GM19099 (cell line): ENCODE measurements around the gene SHISAL1.

Experiments used
- POLR2A ChIP-seq: IDR thresholded peaks from 3 replicates; pipeline ENCODE4 v1.6.1; 2011; ENCODE audit warnings: low read depth; ENCODE audit not compliant: insufficient read length; ENCODE audit errors: extremely low read depth

The SHISAL1 gene

DNA sequence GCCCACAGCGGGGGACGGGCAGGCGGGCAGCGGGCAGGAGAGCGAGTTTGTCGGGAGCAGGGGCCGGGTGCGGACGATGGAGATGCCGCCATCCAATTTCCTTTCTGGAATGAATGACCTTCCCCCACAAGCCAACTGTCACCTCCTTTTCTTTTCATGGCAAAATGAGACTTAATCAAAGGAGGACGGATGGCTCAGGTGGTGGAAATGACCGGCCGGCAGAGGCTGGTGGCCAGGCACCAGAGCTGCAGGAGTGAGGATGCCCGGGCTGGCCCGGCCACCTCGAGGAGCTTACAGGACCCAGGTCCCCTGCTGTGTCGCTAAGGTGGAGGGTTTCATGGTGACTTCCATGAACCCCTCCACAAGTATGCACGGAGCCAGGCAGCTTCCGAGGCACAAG is 11.7 kb downstream of the SHISAL1 start:
- TF ChIP-seq POLR2A: no peak

DNA sequence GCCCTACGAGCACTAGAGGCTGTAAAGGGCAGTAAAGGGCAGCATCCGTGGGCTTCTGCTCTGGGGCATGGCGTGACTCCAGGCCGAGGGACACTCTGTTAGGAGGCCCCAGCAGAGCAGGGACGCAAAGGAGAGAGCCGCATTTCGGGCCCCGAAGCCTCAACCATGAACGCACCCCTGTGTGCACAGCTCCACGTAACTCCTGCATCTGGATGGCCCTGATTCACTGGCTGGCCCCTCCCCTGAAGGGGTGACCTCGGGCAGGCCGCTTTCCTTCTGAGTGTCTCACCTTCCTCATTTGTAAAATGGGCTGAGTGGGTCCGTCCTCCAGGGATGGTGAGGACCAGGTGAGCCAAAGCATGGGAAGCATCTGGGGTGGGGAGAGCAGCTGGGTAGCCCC is 13.6 kb downstream of the SHISAL1 start:
- no peak for TF ChIP-seq POLR2A

DNA sequence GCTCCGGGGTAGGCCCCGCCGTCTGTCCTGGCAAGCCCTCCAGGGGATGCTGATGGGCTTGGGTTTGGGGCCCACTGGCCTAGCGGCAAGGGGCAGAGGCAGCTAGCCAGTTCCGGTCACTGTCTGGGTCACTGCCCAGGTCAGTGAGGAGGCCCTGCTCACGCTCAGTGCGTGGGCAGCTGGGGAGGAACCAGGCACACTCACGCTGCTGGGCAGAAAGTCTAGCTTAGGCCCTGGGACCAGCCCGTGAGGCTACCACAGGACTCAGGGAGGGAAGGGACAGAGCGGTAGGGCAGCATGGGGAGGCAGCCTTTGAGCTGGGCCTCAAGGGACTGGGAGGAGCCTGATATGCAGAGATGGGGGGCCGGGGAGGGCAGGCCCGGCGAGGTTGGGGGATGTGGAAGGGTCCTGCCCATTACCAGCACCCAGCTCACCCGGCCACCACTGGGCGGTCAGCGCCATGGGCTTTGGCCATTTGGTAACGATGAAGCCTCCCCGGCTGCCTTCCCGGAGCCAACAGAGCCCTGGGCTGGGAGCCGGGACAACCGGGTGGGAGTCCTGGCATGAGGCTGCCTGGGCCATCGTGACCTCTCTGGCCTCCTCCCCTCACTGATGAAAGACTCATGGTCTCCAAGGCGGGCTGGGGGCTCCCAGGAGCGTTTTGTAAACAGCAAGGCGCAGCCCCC is 14.2 kb downstream of the SHISAL1 start:
- TF ChIP-seq POLR2A: no peak

DNA sequence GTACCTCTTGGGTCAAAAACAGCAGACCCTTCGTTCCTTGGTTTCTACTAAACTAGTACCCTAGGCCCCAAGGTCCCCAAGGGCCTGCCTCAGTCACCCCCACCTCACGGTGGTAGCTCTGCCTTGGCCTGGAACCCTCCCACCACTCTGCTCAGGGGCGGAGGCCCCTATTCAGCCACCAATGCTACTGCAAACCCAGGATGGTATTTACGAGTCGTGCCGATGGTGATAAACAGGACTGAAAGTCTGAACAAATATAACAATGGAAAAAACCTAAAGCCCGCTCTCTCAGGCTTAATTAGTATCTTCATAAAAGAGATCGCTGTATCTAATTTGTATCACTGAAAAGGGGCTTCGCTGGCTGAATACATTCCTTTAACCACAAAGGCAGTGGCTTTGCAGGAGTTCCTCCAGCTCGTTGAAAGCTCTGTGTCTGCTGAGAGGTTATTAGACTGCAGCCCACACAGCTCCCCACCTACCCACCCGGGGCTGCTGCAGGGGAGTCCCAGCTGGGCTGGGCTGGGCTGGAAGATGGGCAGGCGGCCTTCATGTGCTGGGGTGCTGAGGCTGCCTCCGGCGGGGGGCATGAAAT is 15.2 kb downstream of the SHISAL1 start:
- TF ChIP-seq POLR2A: no peak

DNA sequence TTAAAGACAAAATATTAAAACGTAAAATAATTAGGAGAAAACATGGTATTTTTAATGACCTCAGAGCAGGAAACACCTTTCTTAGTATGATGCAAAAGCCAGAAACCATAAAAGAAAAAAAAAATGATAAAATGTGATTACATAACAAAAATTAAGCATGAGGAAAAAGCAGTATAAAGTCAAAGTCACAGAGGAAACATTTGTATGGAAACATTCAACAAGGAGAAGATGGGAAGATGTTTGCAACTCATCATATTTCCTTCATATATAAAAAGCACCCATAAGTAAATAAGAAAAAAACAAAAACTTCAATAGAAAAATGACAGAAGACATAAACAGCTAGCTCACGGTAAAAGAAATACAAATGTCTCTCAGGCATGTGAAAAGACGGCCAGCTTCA is 17.3 kb downstream of the SHISAL1 start:
- no peak for TF ChIP-seq POLR2A

DNA sequence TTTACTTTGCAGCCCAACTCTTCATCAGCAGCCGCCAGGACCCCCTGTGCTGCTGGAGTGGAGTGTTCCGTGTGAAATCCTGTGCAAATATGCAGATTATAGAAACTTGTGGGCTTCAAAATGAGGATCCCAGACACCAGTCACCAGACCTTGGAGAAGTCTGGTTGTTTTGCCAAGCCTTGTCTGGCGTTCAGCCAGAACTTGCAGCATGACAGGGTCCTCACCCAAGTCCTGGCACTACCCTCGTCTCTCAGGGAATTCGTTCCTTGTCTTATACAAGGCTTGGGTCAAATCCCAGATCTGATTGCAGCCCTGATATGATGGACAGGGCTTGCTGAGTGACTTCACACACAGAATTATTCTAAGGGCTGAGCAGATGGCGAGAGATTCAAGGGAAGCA is 18.9 kb downstream of the SHISAL1 start:
- TF ChIP-seq POLR2A: no peak

DNA sequence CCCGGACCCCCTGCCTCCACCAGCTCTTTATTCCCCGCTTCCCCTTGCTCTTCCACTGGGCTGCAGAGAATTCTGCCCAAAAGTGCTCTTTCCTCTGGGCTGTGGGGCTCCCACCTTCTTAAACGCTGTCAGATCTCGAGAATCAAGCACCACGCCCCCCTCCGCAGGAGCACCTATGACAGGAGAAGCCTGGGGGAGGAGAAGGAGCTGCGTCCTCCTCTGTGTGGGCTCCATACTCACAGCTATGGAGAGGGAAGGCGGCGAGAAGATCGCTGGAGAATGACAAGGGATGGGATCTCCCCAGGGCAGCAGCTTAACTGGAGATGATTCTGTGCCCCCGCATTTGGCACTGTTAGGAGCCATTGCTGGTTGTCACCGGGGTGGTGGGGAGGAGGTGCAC is 19.7 kb downstream of the SHISAL1 start:
- TF ChIP-seq POLR2A: no peak

DNA sequence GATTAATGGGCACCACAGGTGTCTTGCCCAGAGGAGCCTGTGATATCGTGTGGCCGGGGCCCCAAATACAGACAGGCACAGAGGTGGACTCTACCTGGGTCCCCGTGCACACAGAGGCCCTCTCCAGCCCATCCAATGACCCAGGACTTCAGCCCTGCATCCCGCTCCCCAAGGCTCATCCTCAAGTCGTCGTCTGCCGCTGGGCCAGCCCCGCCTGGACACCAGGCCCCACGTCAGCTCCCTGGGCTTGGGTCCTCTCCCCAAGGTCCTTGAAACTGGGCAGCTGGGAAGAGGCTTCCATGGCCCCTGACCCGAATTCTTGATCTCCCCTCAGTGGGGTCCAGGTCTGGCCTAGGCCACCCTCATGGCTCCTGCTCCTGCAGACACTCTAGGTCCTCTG is 20.2 kb downstream of the SHISAL1 start:
- TF ChIP-seq POLR2A: no peak

DNA sequence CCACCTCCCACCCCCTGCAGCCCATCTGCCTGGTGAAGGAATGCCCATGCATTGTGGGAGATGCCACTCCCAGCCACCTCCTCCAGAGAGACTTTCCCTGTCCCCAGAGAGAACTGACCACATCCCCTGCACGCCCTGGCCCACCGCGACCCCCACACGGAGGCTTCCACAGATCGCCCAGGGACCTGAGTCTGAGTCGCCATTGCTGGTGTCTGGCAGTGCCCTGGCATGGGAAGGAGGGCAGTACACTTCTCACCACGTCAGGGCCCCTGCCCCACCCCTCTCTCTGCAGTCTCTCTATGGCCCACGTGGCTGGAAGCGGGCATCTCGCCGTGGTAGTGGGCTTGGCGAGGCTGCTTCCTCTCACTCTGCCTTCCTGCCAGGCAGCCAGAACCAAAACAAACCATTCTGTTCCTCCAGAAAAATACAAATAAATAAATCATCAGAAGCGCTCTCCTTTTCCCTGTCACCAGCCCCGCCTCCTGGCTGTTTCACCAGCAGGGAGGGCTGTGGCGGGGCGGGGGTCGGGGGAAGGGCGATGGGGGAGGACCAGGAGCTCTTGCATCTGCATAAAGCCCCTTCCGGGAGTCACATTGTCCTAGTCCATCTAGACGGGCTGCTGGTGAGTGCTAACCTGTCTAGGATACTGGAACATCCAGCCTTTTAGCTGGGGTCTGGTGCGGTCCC is 20.9 kb downstream of the SHISAL1 start:
- no peak for TF ChIP-seq POLR2A

DNA sequence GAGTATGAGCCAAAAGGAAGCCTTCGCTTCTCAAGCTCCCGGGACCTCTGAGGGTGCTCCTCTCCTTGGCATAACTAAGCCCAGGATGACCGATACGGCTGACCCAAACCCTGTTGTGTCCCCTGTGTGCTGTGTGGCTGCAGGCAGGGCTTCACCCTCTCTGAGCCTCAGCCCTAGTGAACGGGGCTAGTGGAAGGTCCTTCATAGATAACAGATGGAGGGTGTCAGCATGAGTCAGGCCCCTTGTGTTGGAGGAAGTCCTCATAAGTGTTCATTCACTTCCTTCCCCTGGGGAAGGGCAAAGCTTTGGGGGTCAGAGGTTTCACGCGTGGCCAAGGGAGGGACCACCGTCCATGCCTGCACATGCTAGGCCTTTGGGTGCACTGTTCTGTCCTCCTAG is 21.5 kb downstream of the SHISAL1 start:
- no peak for TF ChIP-seq POLR2A

DNA sequence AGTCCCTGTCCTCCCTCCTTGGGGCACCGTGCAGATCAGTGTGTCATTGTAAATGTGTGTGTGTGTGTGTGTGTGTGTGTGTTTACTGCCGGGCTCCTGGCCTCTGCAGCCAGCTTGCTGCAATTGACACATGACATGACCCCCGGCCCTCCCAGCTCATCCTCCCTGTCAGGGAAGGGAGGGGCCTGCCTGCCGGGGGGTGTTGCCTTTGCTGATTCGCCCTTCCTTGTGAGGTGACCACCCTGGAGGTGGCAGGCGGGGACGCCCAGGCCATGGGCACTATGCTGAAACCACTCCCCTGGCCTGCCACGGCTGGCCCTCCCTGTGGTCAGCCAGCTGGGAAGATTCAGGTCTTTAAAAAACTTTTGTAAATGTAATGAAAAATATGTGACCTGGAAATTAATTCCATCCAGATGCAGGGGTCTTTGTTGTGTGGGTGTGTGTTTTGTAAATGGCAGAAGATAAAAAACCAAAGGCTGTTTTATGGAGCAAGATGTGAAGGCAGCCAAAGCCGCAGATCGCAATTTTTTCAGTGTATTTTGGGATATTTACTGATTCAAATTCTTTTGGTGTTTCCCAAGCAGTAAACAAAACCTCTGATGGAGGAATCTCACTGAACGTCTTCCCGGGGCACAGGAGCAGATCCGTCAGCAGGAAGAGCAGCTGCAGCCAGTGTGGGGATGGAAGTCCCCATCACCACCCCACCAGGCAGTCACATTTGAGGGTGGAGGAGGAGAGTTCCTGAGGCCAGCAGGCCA is 23.2 kb downstream of the SHISAL1 start:
- TF ChIP-seq POLR2A: no peak

DNA sequence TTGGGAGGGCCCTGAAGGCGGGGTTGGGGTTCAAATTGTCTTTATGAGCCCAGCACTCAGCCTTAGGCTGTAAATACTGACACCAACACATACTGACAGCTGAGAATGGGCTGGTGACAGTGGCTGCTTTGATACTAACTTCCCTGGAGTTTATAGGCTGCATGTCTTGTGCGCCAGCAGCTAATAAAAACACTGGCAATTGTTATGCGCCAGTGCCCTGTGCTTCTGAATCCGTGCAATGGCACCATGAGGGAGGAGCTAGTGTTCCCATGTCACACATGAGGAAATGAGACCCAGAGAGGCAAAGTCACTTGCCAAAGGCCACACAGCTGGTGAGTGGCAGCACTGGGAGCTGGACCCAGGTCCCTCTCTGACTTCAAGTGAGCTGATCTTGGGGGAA is 23.8 kb downstream of the SHISAL1 start:
- TF ChIP-seq POLR2A: no peak

DNA sequence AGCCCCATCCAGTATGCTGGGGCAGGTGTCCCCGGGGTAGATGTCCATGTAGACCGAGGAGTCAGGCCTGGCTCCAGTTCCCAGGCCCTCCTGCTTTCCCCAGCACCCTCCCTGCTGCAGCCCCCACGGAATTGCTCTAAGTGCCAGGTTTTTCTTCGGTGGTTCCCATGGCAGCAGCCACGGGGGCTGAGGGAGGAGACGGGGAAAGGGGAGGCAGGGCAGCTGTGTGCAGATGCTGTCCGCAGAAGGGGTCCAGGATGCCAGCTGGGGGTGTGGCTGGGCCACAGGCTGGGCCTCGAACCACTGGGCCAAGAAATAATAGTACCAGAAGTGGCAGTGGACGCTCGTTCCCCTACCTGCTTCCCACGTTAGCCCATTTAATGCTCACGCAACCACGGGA is 25.0 kb downstream of the SHISAL1 start:
- TF ChIP-seq POLR2A: no peak

DNA sequence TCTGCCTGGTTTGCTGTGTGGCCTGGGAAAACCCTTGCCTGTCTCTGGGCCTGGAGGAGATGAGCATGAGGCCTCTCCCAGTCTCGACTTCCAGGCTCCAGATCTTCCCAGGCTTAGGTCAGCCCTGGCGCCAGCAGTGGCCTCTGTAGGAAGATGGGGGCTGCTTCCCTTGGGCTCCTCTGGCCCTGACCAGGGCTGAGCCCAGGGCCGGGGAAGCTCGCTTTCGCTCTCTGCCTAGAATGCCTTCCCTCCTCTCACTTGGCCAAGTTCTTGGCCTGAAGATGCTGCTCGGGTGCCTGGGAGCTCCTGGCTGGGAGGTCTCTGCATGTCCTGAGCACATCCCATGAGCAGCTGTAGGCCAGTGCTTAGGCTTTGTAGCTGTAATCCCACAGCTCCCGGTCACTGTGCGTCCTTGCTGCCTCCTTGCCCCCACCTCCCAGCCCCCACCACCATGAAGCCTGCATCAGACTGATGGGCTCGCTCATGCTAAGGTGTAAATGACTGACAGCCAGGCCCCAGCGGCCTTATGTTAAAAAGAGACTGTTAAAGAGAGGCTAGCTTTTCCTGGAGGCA is 25.5 kb downstream of the SHISAL1 start:
- TF ChIP-seq POLR2A: no peak

DNA sequence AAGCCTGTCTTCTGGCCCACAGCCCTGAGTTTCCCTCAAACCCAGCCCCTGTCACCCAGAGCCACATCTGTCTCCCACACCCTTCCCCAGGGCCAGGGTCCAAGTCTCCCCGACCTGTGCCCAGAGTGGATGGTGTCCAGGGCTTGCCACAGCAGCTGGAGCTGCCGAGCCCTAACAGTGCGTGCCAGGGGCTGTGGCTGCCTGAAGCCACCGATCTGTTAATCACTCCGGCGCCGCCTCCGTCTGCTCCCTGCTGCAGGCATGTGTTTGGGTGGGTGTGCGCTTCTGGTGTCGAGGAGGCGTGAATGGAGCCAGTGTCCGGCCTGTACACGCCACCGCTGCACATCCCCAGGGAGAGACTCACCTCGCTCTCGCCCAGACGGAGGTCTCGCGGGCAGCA is 26.1 kb downstream of the SHISAL1 start:
- no peak for TF ChIP-seq POLR2A

DNA sequence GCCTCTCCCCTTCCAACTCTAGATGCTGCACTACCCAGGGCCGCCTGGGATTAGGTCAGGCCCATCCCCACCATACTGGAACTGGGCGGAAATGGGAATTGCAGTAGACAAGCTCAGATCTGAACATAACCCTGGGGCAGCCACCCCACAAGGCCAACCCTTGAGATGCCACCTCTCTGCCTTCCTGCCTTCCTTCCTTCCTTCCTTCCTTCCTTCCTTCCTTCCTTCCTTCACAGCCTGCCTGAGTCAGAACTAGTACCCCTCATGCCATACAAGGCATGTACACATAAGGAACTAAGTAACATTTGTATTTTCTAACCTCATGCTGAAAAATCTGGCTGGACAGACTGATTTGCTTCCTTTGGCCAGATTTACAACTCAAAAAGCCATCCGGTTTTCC is 28.0 kb downstream of the SHISAL1 start:
- no peak for TF ChIP-seq POLR2A
